ENCODE results near the gene GPC3.

Gene GPC3

GRCh38 chrX:133610056-133610455 is 375.3 kb downstream of the GPC3 start:
- Histone ChIP-seq H3K9ac (ENCODE audit: low read length) (no peak overlapping the region), H3K79me2 (ENCODE audit: insufficient read depth, low read length) (no peaks in the 10 kb centered on the region), H3K27ac (ENCODE audit: low read depth, low read length, poor library complexity, severe bottlenecking) (no peak overlapping the region)

GRCh38 chrX:133609166-133609565 is 376.2 kb downstream of the GPC3 start:
- H3K9me3 ChIP-seq (ENCODE audit: low read length): no peaks in the 10 kb centered on the region
- H3K4me2 ChIP-seq (ENCODE audit: low read length): no peak overlapping the region
- H3K4me1 ChIP-seq (ENCODE audit: insufficient read depth, low read length, severe bottlenecking): no peaks in the 10 kb centered on the region

More at GRCh38 chrX:133610056-133610455, 375.3 kb downstream of the GPC3 start:
- Histone ChIP-seq H3K27me3 (ENCODE audit: insufficient read depth, low read length) (no peaks in the 10 kb centered on the region), H4K20me1 (ENCODE audit: insufficient read depth, low read length) (no peaks in the 10 kb centered on the region), H3K4me3 (ENCODE audit: low read depth, low read length, poor library complexity, severe bottlenecking) (no peak overlapping the region), H3K9me2 (ENCODE audit: low read depth, low read length) (no peaks in the 10 kb centered on the region), H3K9me3 (ENCODE audit: low read length) (no peaks in the 10 kb centered on the region), H3K4me1 (ENCODE audit: insufficient read depth, low read length, severe bottlenecking) (no peaks in the 10 kb centered on the region), H3F3A (ENCODE audit: insufficient read depth, low read length) (no peaks in the 10 kb centered on the region), H3K4me2 (ENCODE audit: low read length) (no peak overlapping the region), H2AFZ (ENCODE audit: low read length) (no peak overlapping the region), H3K36me3 (ENCODE audit: insufficient read depth, low read length) (no peaks in the 10 kb centered on the region)
- no peak for TF ChIP-seq CTCF (IDR thresholded peaks at IDR 0.05; ENCODE audit: low read length)
- TF ChIP-seq EZH2 (IDR thresholded peaks at IDR 0.05; ENCODE audit: borderline replicate concordance, low read length): no peak

GRCh38 chrX:133608406-133608805 is 377.0 kb downstream of the GPC3 start:
- no peak overlapping the region for H3K9ac ChIP-seq (ENCODE audit: low read length)
- H3K4me1 ChIP-seq (ENCODE audit: insufficient read depth, low read length, severe bottlenecking): no peaks in the 10 kb centered on the region
- H3K4me3 ChIP-seq (ENCODE audit: low read depth, low read length, poor library complexity, severe bottlenecking): no peak overlapping the region
- H3K4me2 ChIP-seq (ENCODE audit: low read length): no peak overlapping the region
- no peaks in the 10 kb centered on the region for H3K36me3 ChIP-seq (ENCODE audit: insufficient read depth, low read length)
- H3K9me2 ChIP-seq (ENCODE audit: low read depth, low read length): no peaks in the 10 kb centered on the region
- TF ChIP-seq CTCF (IDR thresholded peaks at IDR 0.05; ENCODE audit: low read length) (no peak), EZH2 (IDR thresholded peaks at IDR 0.05; ENCODE audit: borderline replicate concordance, low read length) (no peak)
- no peaks in the 10 kb centered on the region for H3K79me2 ChIP-seq (ENCODE audit: insufficient read depth, low read length)
- no peaks in the 10 kb centered on the region for H4K20me1 ChIP-seq (ENCODE audit: insufficient read depth, low read length)
- no peak overlapping the region for H3K27ac ChIP-seq (ENCODE audit: low read depth, low read length, poor library complexity, severe bottlenecking)
- H3K9me3 ChIP-seq (ENCODE audit: low read length): no peaks in the 10 kb centered on the region
- H2AFZ ChIP-seq (ENCODE audit: low read length): no peak overlapping the region
- H3K27me3 ChIP-seq (ENCODE audit: insufficient read depth, low read length): no peaks in the 10 kb centered on the region
- no peaks in the 10 kb centered on the region for H3F3A ChIP-seq (ENCODE audit: insufficient read depth, low read length)

More at GRCh38 chrX:133609166-133609565, 376.2 kb downstream of the GPC3 start:
- H3K4me3 ChIP-seq (ENCODE audit: low read depth, low read length, poor library complexity, severe bottlenecking): no peak overlapping the region
- H2AFZ ChIP-seq (ENCODE audit: low read length): no peak overlapping the region
- TF ChIP-seq CTCF (IDR thresholded peaks at IDR 0.05; ENCODE audit: low read length): no peak
- no peak for TF ChIP-seq EZH2 (IDR thresholded peaks at IDR 0.05; ENCODE audit: borderline replicate concordance, low read length)
- H3K9ac ChIP-seq (ENCODE audit: low read length): no peak overlapping the region
- no peaks in the 10 kb centered on the region for H3F3A ChIP-seq (ENCODE audit: insufficient read depth, low read length)
- no peaks in the 10 kb centered on the region for H4K20me1 ChIP-seq (ENCODE audit: insufficient read depth, low read length)
- H3K36me3 ChIP-seq (ENCODE audit: insufficient read depth, low read length): no peaks in the 10 kb centered on the region
- no peaks in the 10 kb centered on the region for H3K9me2 ChIP-seq (ENCODE audit: low read depth, low read length)
- no peaks in the 10 kb centered on the region for H3K27me3 ChIP-seq (ENCODE audit: insufficient read depth, low read length)
- H3K79me2 ChIP-seq (ENCODE audit: insufficient read depth, low read length): no peaks in the 10 kb centered on the region
- no peak overlapping the region for H3K27ac ChIP-seq (ENCODE audit: low read depth, low read length, poor library complexity, severe bottlenecking)
